ENCODE measurements around the gene STAT4. TPM values are rescaled to one million over a fixed set of nuclear protein-coding genes. Genes with fewer than 3 reads are reported as not detected.

STAT4 gene
- total RNA-seq, 1 donor from 2014 or later, result 2.6 TPM

- H3K9ac ChIP-seq (ENCODE audit: low read depth in 1 of 3, low read length in 3 of 3), result peak overlapping the region; percentile 86 to 96 (median 88)
- H3K36me3 ChIP-seq (ENCODE audit: control insufficient read depth in 3 of 3, insufficient read depth in 3 of 3, low read length in 3 of 3), result no peaks in the 10 kb centered on the region
- no peaks in the 10 kb centered on the region for H3K27me3 ChIP-seq (ENCODE audit: control insufficient read depth in 3 of 3, insufficient read depth in 3 of 3, low read length in 3 of 3)
- peak overlapping the region; percentile 90 for H3K27ac ChIP-seq (ENCODE audit: low read depth, low read length)
- peaks cover 6 to 14% (median 6%) of the 10 kb centered on the region in 3 donors for H3K4me1 ChIP-seq (ENCODE audit: control insufficient read depth in 3 of 3, insufficient read depth in 3 of 3, low read length in 3 of 3)
- no peaks in the 10 kb centered on the region for H3K9me3 ChIP-seq (ENCODE audit: control insufficient read depth in 3 of 3, low read length in 3 of 3)
- peak overlapping the region; percentile 89 to 94 (median 93) for H3K4me3 ChIP-seq (ENCODE audit: low read length in 3 of 3)
Observed at GRCh38 chr2:191020742-191021381, 129.9 kb downstream of the STAT4 start.

- Histone ChIP-seq H3K4me3 (ENCODE audit: low read length in 3 of 3) (peak overlapping the region; percentile 89 to 94 (median 93)), H3K9ac (ENCODE audit: low read depth in 1 of 3, low read length in 3 of 3) (peak overlapping the region; percentile 86 to 96 (median 88)), H3K27ac (ENCODE audit: low read depth, low read length) (peak overlapping the region; percentile 90), H3K4me1 (ENCODE audit: control insufficient read depth in 3 of 3, insufficient read depth in 3 of 3, low read length in 3 of 3) (peaks cover 6 to 14% (median 6%) of the 10 kb centered on the region in 3 donors), H3K9me3 (ENCODE audit: control insufficient read depth in 3 of 3, low read length in 3 of 3) (no peaks in the 10 kb centered on the region), H3K27me3 (ENCODE audit: control insufficient read depth in 3 of 3, insufficient read depth in 3 of 3, low read length in 3 of 3) (no peaks in the 10 kb centered on the region), H3K36me3 (ENCODE audit: control insufficient read depth in 3 of 3, insufficient read depth in 3 of 3, low read length in 3 of 3) (no peaks in the 10 kb centered on the region)
Observed at GRCh38 chr2:191020221-191020741, 130.5 kb downstream of the STAT4 start.

GRCh38 chr2:191019376-191019775 lies 131.4 kb downstream of the STAT4 start:
- H3K4me3 ChIP-seq (ENCODE audit: low read length in 3 of 3), result no peak overlapping the region
- H3K9me3 ChIP-seq (ENCODE audit: control insufficient read depth in 3 of 3, low read length in 3 of 3), result no peaks in the 10 kb centered on the region
- no peaks in the 10 kb centered on the region for H3K36me3 ChIP-seq (ENCODE audit: control insufficient read depth in 3 of 3, insufficient read depth in 3 of 3, low read length in 3 of 3)
- no peak overlapping the region for H3K27ac ChIP-seq (ENCODE audit: low read depth, low read length)
- H3K27me3 ChIP-seq (ENCODE audit: control insufficient read depth in 3 of 3, insufficient read depth in 3 of 3, low read length in 3 of 3), result no peaks in the 10 kb centered on the region
- peaks cover 9 to 20% (median 10%) of the 10 kb centered on the region in 3 donors for H3K4me1 ChIP-seq (ENCODE audit: control insufficient read depth in 3 of 3, insufficient read depth in 3 of 3, low read length in 3 of 3)
- no peak overlapping the region for H3K9ac ChIP-seq (ENCODE audit: low read depth in 1 of 3, low read length in 3 of 3)

- Histone ChIP-seq H3K9ac (ENCODE audit: low read depth in 1 of 3, low read length in 3 of 3) (no peak overlapping the region), H3K9me3 (ENCODE audit: control insufficient read depth in 3 of 3, low read length in 3 of 3) (no peaks in the 10 kb centered on the region), H3K4me3 (ENCODE audit: low read length in 3 of 3) (no peak overlapping the region), H3K36me3 (ENCODE audit: control insufficient read depth in 3 of 3, insufficient read depth in 3 of 3, low read length in 3 of 3) (no peaks in the 10 kb centered on the region), H3K4me1 (ENCODE audit: control insufficient read depth in 3 of 3, insufficient read depth in 3 of 3, low read length in 3 of 3) (peaks cover 9 to 24% (median 12%) of the 10 kb centered on the region in 3 donors), H3K27me3 (ENCODE audit: control insufficient read depth in 3 of 3, insufficient read depth in 3 of 3, low read length in 3 of 3) (no peaks in the 10 kb centered on the region), H3K27ac (ENCODE audit: low read depth, low read length) (no peak overlapping the region)
Observed at GRCh38 chr2:191018643-191019119, 132.1 kb downstream of the STAT4 start.

- Histone ChIP-seq H3K27ac (ENCODE audit: low read depth, low read length) (no peak overlapping the region), H3K9ac (ENCODE audit: low read depth in 1 of 3, low read length in 3 of 3) (no peak overlapping the region), H3K4me3 (ENCODE audit: low read length in 3 of 3) (no peak overlapping the region), H3K4me1 (ENCODE audit: control insufficient read depth in 3 of 3, insufficient read depth in 3 of 3, low read length in 3 of 3) (peaks cover 10 to 30% (median 14%) of the 10 kb centered on the region in 3 donors), H3K36me3 (ENCODE audit: control insufficient read depth in 3 of 3, insufficient read depth in 3 of 3, low read length in 3 of 3) (no peaks in the 10 kb centered on the region), H3K27me3 (ENCODE audit: control insufficient read depth in 3 of 3, insufficient read depth in 3 of 3, low read length in 3 of 3) (no peaks in the 10 kb centered on the region), H3K9me3 (ENCODE audit: control insufficient read depth in 3 of 3, low read length in 3 of 3) (no peaks in the 10 kb centered on the region)
Observed at GRCh38 chr2:191018048-191018447, 132.7 kb downstream of the STAT4 start.

GRCh38 chr2:191015831-191016230 lies 135.0 kb downstream of the STAT4 start:
- Histone ChIP-seq H3K9me3 (ENCODE audit: control insufficient read depth in 3 of 3, low read length in 3 of 3) (no peaks in the 10 kb centered on the region), H3K27ac (ENCODE audit: low read depth, low read length) (no peak overlapping the region), H3K4me3 (ENCODE audit: low read length in 3 of 3) (no peak overlapping the region), H3K4me1 (ENCODE audit: control insufficient read depth in 3 of 3, insufficient read depth in 3 of 3, low read length in 3 of 3) (peaks cover 18 to 34% (median 25%) of the 10 kb centered on the region in 3 donors), H3K27me3 (ENCODE audit: control insufficient read depth in 3 of 3, insufficient read depth in 3 of 3, low read length in 3 of 3) (no peaks in the 10 kb centered on the region), H3K9ac (ENCODE audit: low read depth in 1 of 3, low read length in 3 of 3) (no peak overlapping the region), H3K36me3 (ENCODE audit: control insufficient read depth in 3 of 3, insufficient read depth in 3 of 3, low read length in 3 of 3) (peaks cover 0 to 2% (median 0%) of the 10 kb centered on the region in 3 donors)

- Histone ChIP-seq H3K4me1 (ENCODE audit: control insufficient read depth in 3 of 3, insufficient read depth in 3 of 3, low read length in 3 of 3) (peaks cover 16 to 32% (median 25%) of the 10 kb centered on the region in 3 donors), H3K9ac (ENCODE audit: low read depth in 1 of 3, low read length in 3 of 3) (no peak overlapping the region), H3K27me3 (ENCODE audit: control insufficient read depth in 3 of 3, insufficient read depth in 3 of 3, low read length in 3 of 3) (no peaks in the 10 kb centered on the region), H3K27ac (ENCODE audit: low read depth, low read length) (no peak overlapping the region), H3K36me3 (ENCODE audit: control insufficient read depth in 3 of 3, insufficient read depth in 3 of 3, low read length in 3 of 3) (peaks cover 0 to 2% (median 0%) of the 10 kb centered on the region in 3 donors), H3K9me3 (ENCODE audit: control insufficient read depth in 3 of 3, low read length in 3 of 3) (no peaks in the 10 kb centered on the region), H3K4me3 (ENCODE audit: low read length in 3 of 3) (no peak overlapping the region)
Observed at GRCh38 chr2:191015239-191015638, 135.6 kb downstream of the STAT4 start.

- peaks cover 16 to 32% (median 23%) of the 10 kb centered on the region in 3 donors for H3K4me1 ChIP-seq (ENCODE audit: control insufficient read depth in 3 of 3, insufficient read depth in 3 of 3, low read length in 3 of 3)
- H3K27ac ChIP-seq (ENCODE audit: low read depth, low read length), result peak overlapping the region; percentile 90
Observed at GRCh38 chr2:191014653-191015020, 136.2 kb downstream of the STAT4 start.

GRCh38 chr2:191013932-191014652 lies 136.7 kb downstream of the STAT4 start, which contains the start of gene STAT1:
Gene STAT1 (minus strand): TSS chr2:191014171. CDS start chr2:191010003, 4,168 bp downstream.
- peaks cover 16 to 32% (median 23%) of the 10 kb centered on the region in 3 donors for H3K4me1 ChIP-seq (ENCODE audit: control insufficient read depth in 3 of 3, insufficient read depth in 3 of 3, low read length in 3 of 3)

More at GRCh38 chr2:191014653-191015020, 136.2 kb downstream of the STAT4 start:
- peak overlapping the region; percentile 72 to 91 (median 83) for H3K9ac ChIP-seq (ENCODE audit: low read depth in 1 of 3, low read length in 3 of 3)
- H3K9me3 ChIP-seq (ENCODE audit: control insufficient read depth in 3 of 3, low read length in 3 of 3), result no peaks in the 10 kb centered on the region
- H3K4me3 ChIP-seq (ENCODE audit: low read length in 3 of 3), result peak overlapping the region; percentile 85 to 99 (median 95)
- H3K36me3 ChIP-seq (ENCODE audit: control insufficient read depth in 3 of 3, insufficient read depth in 3 of 3, low read length in 3 of 3), result peaks cover 0 to 5% (median 1%) of the 10 kb centered on the region in 3 donors
- H3K27me3 ChIP-seq (ENCODE audit: control insufficient read depth in 3 of 3, insufficient read depth in 3 of 3, low read length in 3 of 3), result no peaks in the 10 kb centered on the region

GRCh38 chr2:191013682-191013931 lies 137.2 kb downstream of the STAT4 start:
- Histone ChIP-seq H3K9ac (ENCODE audit: low read depth in 1 of 3, low read length in 3 of 3) (peak overlapping the region; percentile 93 to 96 (median 93)), H3K27ac (ENCODE audit: low read depth, low read length) (peak overlapping the region; percentile 90), H3K4me1 (ENCODE audit: control insufficient read depth in 3 of 3, insufficient read depth in 3 of 3, low read length in 3 of 3) (peaks cover 16 to 32% (median 23%) of the 10 kb centered on the region in 3 donors), H3K9me3 (ENCODE audit: control insufficient read depth in 3 of 3, low read length in 3 of 3) (no peaks in the 10 kb centered on the region), H3K27me3 (ENCODE audit: control insufficient read depth in 3 of 3, insufficient read depth in 3 of 3, low read length in 3 of 3) (no peaks in the 10 kb centered on the region), H3K36me3 (ENCODE audit: control insufficient read depth in 3 of 3, insufficient read depth in 3 of 3, low read length in 3 of 3) (peaks cover 2 to 9% (median 5%) of the 10 kb centered on the region in 3 donors), H3K4me3 (ENCODE audit: low read length in 3 of 3) (peak overlapping the region; percentile 94 to 100 (median 99))

More at GRCh38 chr2:191013932-191014652, 136.7 kb downstream of the STAT4 start, which contains the start of gene STAT1:
- H3K9me3 ChIP-seq (ENCODE audit: control insufficient read depth in 3 of 3, low read length in 3 of 3), result no peaks in the 10 kb centered on the region
- H3K27ac ChIP-seq (ENCODE audit: low read depth, low read length), result peak within 1 kb of the TSS; percentile 90
- peak within 1 kb of the TSS; percentile 93 to 96 (median 93) for H3K9ac ChIP-seq (ENCODE audit: low read depth in 1 of 3, low read length in 3 of 3)
- H3K36me3 ChIP-seq (ENCODE audit: control insufficient read depth in 3 of 3, insufficient read depth in 3 of 3, low read length in 3 of 3), result peaks cover under 1 to 5% (median 2%) of the 10 kb centered on the region in 3 donors
- H3K4me3 ChIP-seq (ENCODE audit: low read length in 3 of 3), result peak within 1 kb of the TSS; percentile 94 to 100 (median 99)
- no peaks in the 10 kb centered on the region for H3K27me3 ChIP-seq (ENCODE audit: control insufficient read depth in 3 of 3, insufficient read depth in 3 of 3, low read length in 3 of 3)

Measured in skeletal muscle tissue (tissue), 4 donors.